OCI-LY7 (cell line): Measurements from ENCODE around the gene SMG6. TPM values are rescaled to one million over a fixed set of nuclear protein-coding genes. Genes with fewer than 3 reads are reported as not detected.

Source experiments
- BruUV-seq: library from RNA; stranded (reverse); fragments of 400-500 nt; replicated peaks from 2 replicates; lab custom pipeline; 2021; lab: Mats Ljungman, UMichigan
- CTCF ChIA-PET: fragments of 300-600 bp; sonication (Branson Sonifier 250); formaldehyde crosslinking; loops from one replicate; lab custom pipeline; 2022; ENCODE audit warnings: antibody characterized with exemption; ENCODE audit not compliant: unreplicated experiment; lab: Charles Lee
- POLR2A ChIA-PET: fragments of 300-600 bp; sonication (Branson Sonifier 250); formaldehyde crosslinking; loops from one replicate; lab custom pipeline; 2022; ENCODE audit warnings: antibody characterized with exemption; lab: Charles Lee
- DNase-seq: peaks from one replicate; pipeline ENCODE4 v3.0.0-alpha.2; 2015; ENCODE audit warnings: low spot score
- H2AFZ ChIP-seq: fragments of 200-600 bp; sonication (generic), shearing (Covaris generic); 2 replicates; pipeline ENCODE4 v1.6.1; 2014; ENCODE audit warnings: mild to moderate bottlenecking, antibody characterized with exemption, low read length, moderate library complexity
- H3K27ac ChIP-seq: fragments of 200-600 bp; sonication (generic); 2 replicates; pipeline ENCODE4 v1.5.1; 2014; ENCODE audit warnings: mixed run types, low read depth, mild to moderate bottlenecking, moderate library complexity, low read length, inconsistent platforms; ENCODE audit not compliant: poor library complexity, severe bottlenecking
- H3K36me3 ChIP-seq: fragments of 200-600 bp; sonication (generic); 2 replicates; pipeline ENCODE4 v1.6.1; 2014; ENCODE audit warnings: mild to moderate bottlenecking, antibody characterized with exemption, low read length, moderate library complexity, mixed read lengths; ENCODE audit not compliant: insufficient read depth
- H3K4me1 ChIP-seq: fragments of 200-600 bp; sonication (generic); 2 replicates; pipeline ENCODE4 v1.5.1; 2014; ENCODE audit warnings: mild to moderate bottlenecking, low read length; ENCODE audit not compliant: insufficient read depth, poor library complexity, severe bottlenecking
- H3K4me2 ChIP-seq: fragments of 200-600 bp; sonication (generic); 2 replicates; pipeline ENCODE4 v1.6.1; 2014; ENCODE audit warnings: mild to moderate bottlenecking, low read length
- H3K4me3 ChIP-seq: fragments of 200-600 bp; sonication (generic); 2 replicates; pipeline ENCODE4 v1.5.1; 2014; ENCODE audit warnings: mild to moderate bottlenecking, low read depth, low read length; ENCODE audit not compliant: poor library complexity, severe bottlenecking
- H3K79me2 ChIP-seq: fragments of 200-600 bp; sonication (generic); 2 replicates; pipeline ENCODE4 v1.6.1; 2016; ENCODE audit warnings: low read depth, mild to moderate bottlenecking, low read length, moderate library complexity, mixed read lengths; ENCODE audit not compliant: insufficient read depth
- H3K9me2 ChIP-seq: fragments of 200-600 bp; sonication (generic); 2 replicates; pipeline ENCODE4 v1.6.1; 2016; ENCODE audit warnings: mild to moderate bottlenecking, low read length, mixed read lengths; ENCODE audit not compliant: insufficient read depth
- H3K9me3 ChIP-seq: fragments of 200-600 bp; sonication (generic); 2 replicates; pipeline ENCODE4 v1.6.1; 2014; ENCODE audit warnings: mild to moderate bottlenecking, mixed run types, low read length, mixed read lengths
- H4K20me1 ChIP-seq: fragments of 200-600 bp; sonication (generic); 2 replicates; pipeline ENCODE4 v1.6.1; 2014; ENCODE audit warnings: mild to moderate bottlenecking, antibody characterized with exemption, low read length, moderate library complexity, mixed read lengths; ENCODE audit not compliant: insufficient read depth
- CTCF ChIP-seq: fragments of 200-600 bp; sonication (generic); conservative IDR thresholded peaks from 2 replicates; pipeline ENCODE4 v1.5.1; 2014; ENCODE audit warnings: mild to moderate bottlenecking, antibody characterized with exemption, low read length, moderate library complexity, mixed read lengths
- EZH2phosphoT487 ChIP-seq: fragments of 200-600 bp; sonication (generic); IDR thresholded peaks from 2 replicates; pipeline ENCODE4 v1.6.1; 2018; ENCODE audit warnings: low read depth, borderline replicate concordance, mild to moderate bottlenecking, mixed run types, antibody characterized with exemption, low read length, moderate library complexity, mixed read lengths
- intact Hi-C: fragments of 100-400 bp; cut with micrococcal nuclease; formaldehyde crosslinking; loops from one replicate; pipeline ENCODE4 v1.10.0; 2022; ENCODE audit not compliant: unreplicated experiment
- total RNA-seq, 2 experiments: library from RNA; depleted of rRNA in 1 of 2; stranded (reverse); fragments of >200 nt in 1 of 2; shearing (Covaris generic) in 1 of 2; gene quantifications; 2 replicates each; pipeline ENCODE4 v1.2.3, GENCODE V29; 2014 to 2022

The SMG6 gene
- total RNA-seq, 2 experiments from 2014 or later, result 12.5 to 17.8 TPM

GRCh38 chr17:2043785-2044184 lies 259.8 kb downstream of the SMG6 start:
- H4K20me1 ChIP-seq, result no peaks in the 10 kb centered on the region
- intact Hi-C loops, result no loop called here
- peaks cover 31% of the 10 kb centered on the region; the same call in 1 of the 2 replicates for H3K36me3 ChIP-seq
- no TSS peak for BruUV-seq
- no peak overlapping the region for H3K27ac ChIP-seq
- peaks cover 15% of the 10 kb centered on the region for H3K4me1 ChIP-seq
- no peak overlapping the region for H3K4me2 ChIP-seq
- ChIA-PET POLR2A (interaction anchor here (0.5 kb wide), 1 partner anchor 10 kb away, joined by 5 read pairs; no protein-coding TSS in a partner anchor), CTCF (no interaction called here)
- DNase-seq, result no peak
- H3K79me2 ChIP-seq, result peaks cover 6% of the 10 kb centered on the region; the same call in 1 of the 2 replicates
- no peaks in the 10 kb centered on the region for H3K9me3 ChIP-seq
- H2AFZ ChIP-seq, result no peak overlapping the region
- no peak overlapping the region for H3K4me3 ChIP-seq
- no peaks in the 10 kb centered on the region for H3K9me2 ChIP-seq
- TF ChIP-seq CTCF (no peak), EZH2phosphoT487 (no peak)

GRCh38 chr17:2042933-2043332 lies 260.7 kb downstream of the SMG6 start:
- Histone ChIP-seq H3K9me2 (no peaks in the 10 kb centered on the region), H3K27ac (no peak overlapping the region), H3K4me3 (peak overlapping the region; percentile 74), H3K79me2 (peaks cover 6% of the 10 kb centered on the region; the same call in 1 of the 2 replicates), H3K4me2 (peak overlapping the region; percentile 89), H4K20me1 (no peaks in the 10 kb centered on the region), H3K36me3 (peaks cover 35% of the 10 kb centered on the region; the same call in 1 of the 2 replicates), H3K9me3 (no peaks in the 10 kb centered on the region), H3K4me1 (peaks cover 15% of the 10 kb centered on the region), H2AFZ (no peak overlapping the region)
- no peak for TF ChIP-seq EZH2phosphoT487
- peak; percentile 39 for TF ChIP-seq CTCF
- TSS peak; percentile 74 for BruUV-seq
- intact Hi-C loops, result no loop called here
- DNase-seq, result no peak
- CTCF ChIA-PET, result no interaction called here
- POLR2A ChIA-PET, result no interaction called here

GRCh38 chr17:2042390-2042847 lies 261.2 kb downstream of the SMG6 start:
- no peak for TF ChIP-seq CTCF
- TF ChIP-seq EZH2phosphoT487, result no peak
- Histone ChIP-seq H3K9me2 (no peaks in the 10 kb centered on the region), H3K36me3 (peaks cover 40% of the 10 kb centered on the region; the same call in 1 of the 2 replicates), H3K4me3 (peak overlapping the region; percentile 74), H3K4me2 (peak overlapping the region; percentile 89), H3K9me3 (no peaks in the 10 kb centered on the region), H4K20me1 (no peaks in the 10 kb centered on the region), H2AFZ (peak overlapping the region; percentile 74), H3K4me1 (peaks cover 15% of the 10 kb centered on the region), H3K27ac (peak overlapping the region; percentile 42), H3K79me2 (peaks cover 6% of the 10 kb centered on the region; the same call in 1 of the 2 replicates)
- CTCF ChIA-PET, result interaction anchor here (1.0 kb wide), 1 partner anchor 139 kb away, joined by 4 read pairs; no protein-coding TSS in a partner anchor
- intact Hi-C loops, result no loop called here
- POLR2A ChIA-PET, result no interaction called here
- no peak for DNase-seq
- BruUV-seq, result no TSS peak
